Activated B cell treated with CpG ODN at 0.5 μM for 24 hours (primary cell): ENCODE results near the gene ADORA3. TPM values are rescaled to one million over a fixed set of nuclear protein-coding genes. Genes with fewer than 3 reads are reported as not detected.

Source experiments
- ATAC-seq: fragments of 200-7000 bp; cut with Tn5 transposase; one replicate; pipeline ENCODE4 v1.10.0; 2021; ENCODE audit warnings: low read depth, mild to moderate bottlenecking, moderate library complexity
- CTCF ChIA-PET: fragments of 350-600 bp; sonication (Branson Sonifier 250); formaldehyde crosslinking; loops from one replicate; lab custom pipeline; 2021; ENCODE audit warnings: antibody characterized with exemption; lab: Charles Lee
- POLR2A ChIA-PET: fragments of 350-600 bp; sonication (Branson Sonifier 250); formaldehyde crosslinking; loops from one replicate; lab custom pipeline; 2021; ENCODE audit warnings: antibody characterized with exemption; lab: Charles Lee
- DNase-seq: peaks from one replicate; pipeline ENCODE4 v3.0.0; 2022
- H3K27ac Mint-ChIP-seq: one replicate; pipeline ENCODE4 v1.8.0; 2020; ENCODE audit warnings: mixed read lengths
- H3K27me3 Mint-ChIP-seq: one replicate; pipeline ENCODE4 v1.8.0; 2021; ENCODE audit warnings: mixed read lengths
- H3K36me3 Mint-ChIP-seq: one replicate; pipeline ENCODE4 v1.8.0; 2021; ENCODE audit warnings: low read depth, mixed read lengths
- H3K4me1 Mint-ChIP-seq: one replicate; pipeline ENCODE4 v1.8.0; 2021; ENCODE audit warnings: mixed read lengths
- H3K4me3 Mint-ChIP-seq: one replicate; pipeline ENCODE4 v1.8.0; 2020; ENCODE audit warnings: mild to moderate bottlenecking, mixed read lengths
- H3K9me3 Mint-ChIP-seq: one replicate; pipeline ENCODE4 v1.8.0; 2020; ENCODE audit warnings: mixed read lengths
- intact Hi-C: fragments of 100-400 bp; cut with micrococcal nuclease; formaldehyde crosslinking; loops from one replicate; pipeline ENCODE4 v1.15.1; 2024
- total RNA-seq: library from RNA; stranded (reverse); gene quantifications from 2 replicates; pipeline ENCODE4 v1.2.3, GENCODE V29; 2022
- TF ChIP-seq, protein P1 (sequence below): fragments of 200-600 bp; IDR thresholded peaks from one replicate; pipeline ENCODE4 v1.8.0; 2022; ENCODE audit warnings: antibody characterized with exemption, mild to moderate bottlenecking

ADORA3 gene
- total RNA-seq, 1 donor from 2014 or later: not detected

DNA sequence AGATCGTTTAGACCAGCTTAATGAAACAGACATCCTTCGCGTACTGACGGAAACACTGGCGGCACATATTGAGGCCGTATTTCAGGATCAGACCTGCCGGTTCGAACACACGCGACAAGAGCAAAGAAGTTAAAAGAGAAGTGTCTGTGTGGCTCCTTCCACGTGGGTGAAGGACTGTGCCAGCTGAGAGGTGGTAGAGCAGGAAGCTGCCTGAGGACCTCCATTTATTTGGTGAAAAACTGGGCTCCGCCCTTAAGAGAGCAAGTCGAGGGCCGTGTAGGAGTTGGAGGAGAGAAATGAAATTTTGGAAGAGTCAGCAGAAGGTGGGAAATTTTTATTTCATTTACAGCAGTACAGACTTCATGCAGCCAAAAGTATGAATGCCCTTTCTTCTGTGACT lies 38.8 kb upstream of the ADORA3 start:
- TF ChIP-seq, protein P1, sequence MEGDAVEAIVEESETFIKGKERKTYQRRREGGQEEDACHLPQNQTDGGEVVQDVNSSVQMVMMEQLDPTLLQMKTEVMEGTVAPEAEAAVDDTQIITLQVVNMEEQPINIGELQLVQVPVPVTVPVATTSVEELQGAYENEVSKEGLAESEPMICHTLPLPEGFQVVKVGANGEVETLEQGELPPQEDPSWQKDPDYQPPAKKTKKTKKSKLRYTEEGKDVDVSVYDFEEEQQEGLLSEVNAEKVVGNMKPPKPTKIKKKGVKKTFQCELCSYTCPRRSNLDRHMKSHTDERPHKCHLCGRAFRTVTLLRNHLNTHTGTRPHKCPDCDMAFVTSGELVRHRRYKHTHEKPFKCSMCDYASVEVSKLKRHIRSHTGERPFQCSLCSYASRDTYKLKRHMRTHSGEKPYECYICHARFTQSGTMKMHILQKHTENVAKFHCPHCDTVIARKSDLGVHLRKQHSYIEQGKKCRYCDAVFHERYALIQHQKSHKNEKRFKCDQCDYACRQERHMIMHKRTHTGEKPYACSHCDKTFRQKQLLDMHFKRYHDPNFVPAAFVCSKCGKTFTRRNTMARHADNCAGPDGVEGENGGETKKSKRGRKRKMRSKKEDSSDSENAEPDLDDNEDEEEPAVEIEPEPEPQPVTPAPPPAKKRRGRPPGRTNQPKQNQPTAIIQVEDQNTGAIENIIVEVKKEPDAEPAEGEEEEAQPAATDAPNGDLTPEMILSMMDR: no peak
- CTCF ChIA-PET: no interaction called here
- Mint-ChIP-seq H3K4me1 (no peaks in the 10 kb centered on the region), H3K36me3 (no peaks in the 10 kb centered on the region), H3K9me3 (no peaks in the 10 kb centered on the region), H3K27ac (no peak overlapping the region), H3K27me3 (no peaks in the 10 kb centered on the region), H3K4me3 (no peak overlapping the region)
- DNase-seq (no peak), ATAC-seq (no peak)
- intact Hi-C loops: no loop called here
- POLR2A ChIA-PET: no interaction called here

DNA sequence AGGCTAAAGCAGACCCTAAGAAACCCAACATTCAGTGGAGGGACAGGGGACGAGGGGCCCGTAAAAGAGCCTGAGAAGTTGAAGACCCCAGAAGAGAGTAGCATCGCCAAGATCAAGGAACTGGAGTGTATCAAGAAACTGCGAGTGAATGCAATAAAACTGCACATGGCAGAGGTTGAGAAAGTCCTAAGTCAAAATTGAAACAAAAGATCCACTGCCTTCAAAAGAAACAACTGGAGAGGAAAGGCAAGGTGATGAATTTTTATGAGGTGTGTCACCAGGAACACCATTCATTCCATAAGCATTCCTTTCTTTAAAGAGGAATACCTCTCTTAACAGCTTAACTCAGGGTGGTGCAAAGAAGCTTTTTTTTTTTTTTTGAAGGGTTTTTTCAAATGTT lies 38.3 kb upstream of the ADORA3 start:
- no peak for ATAC-seq

DNA sequence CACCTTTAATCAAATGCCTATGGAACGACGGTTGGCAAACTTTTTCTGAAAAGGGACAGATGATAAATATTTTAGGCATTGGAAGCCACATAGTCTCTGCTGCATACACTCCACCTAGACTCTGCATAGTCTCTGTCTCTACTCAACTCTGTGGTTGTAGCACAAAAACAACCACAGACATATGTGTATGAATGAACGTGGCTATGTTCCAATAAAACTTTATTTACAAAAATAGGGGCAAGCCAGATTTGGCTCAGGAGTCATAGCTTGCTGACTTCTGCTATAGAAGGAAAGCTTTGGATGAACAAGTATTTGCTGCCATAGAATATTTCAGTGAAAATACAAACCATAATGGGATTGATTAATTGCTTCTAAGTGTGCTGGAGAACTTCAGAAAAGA lies 37.5 kb upstream of the ADORA3 start:
- DNase-seq: no peak
- TF ChIP-seq, protein P1: no peak
- Mint-ChIP-seq H3K4me1 (no peaks in the 10 kb centered on the region), H3K4me3 (no peak overlapping the region), H3K27ac (no peak overlapping the region), H3K36me3 (no peaks in the 10 kb centered on the region), H3K9me3 (no peaks in the 10 kb centered on the region), H3K27me3 (peaks cover 2% of the 10 kb centered on the region)
- intact Hi-C loops: no loop called here
- no peak for ATAC-seq
- ChIA-PET CTCF (no interaction called here), POLR2A (no interaction called here)

More for the DNA sequence above, 38.3 kb upstream of the ADORA3 start:
- no peaks in the 10 kb centered on the region for H3K4me1 Mint-ChIP-seq
- CTCF ChIA-PET: no interaction called here
- POLR2A ChIA-PET: no interaction called here
- H3K27me3 Mint-ChIP-seq: no peaks in the 10 kb centered on the region
- intact Hi-C loops: no loop called here
- no peak for DNase-seq
- no peak overlapping the region for H3K4me3 Mint-ChIP-seq
- no peak overlapping the region for H3K27ac Mint-ChIP-seq
- H3K9me3 Mint-ChIP-seq: no peaks in the 10 kb centered on the region
- TF ChIP-seq, protein P1: no peak
- H3K36me3 Mint-ChIP-seq: no peaks in the 10 kb centered on the region

DNA sequence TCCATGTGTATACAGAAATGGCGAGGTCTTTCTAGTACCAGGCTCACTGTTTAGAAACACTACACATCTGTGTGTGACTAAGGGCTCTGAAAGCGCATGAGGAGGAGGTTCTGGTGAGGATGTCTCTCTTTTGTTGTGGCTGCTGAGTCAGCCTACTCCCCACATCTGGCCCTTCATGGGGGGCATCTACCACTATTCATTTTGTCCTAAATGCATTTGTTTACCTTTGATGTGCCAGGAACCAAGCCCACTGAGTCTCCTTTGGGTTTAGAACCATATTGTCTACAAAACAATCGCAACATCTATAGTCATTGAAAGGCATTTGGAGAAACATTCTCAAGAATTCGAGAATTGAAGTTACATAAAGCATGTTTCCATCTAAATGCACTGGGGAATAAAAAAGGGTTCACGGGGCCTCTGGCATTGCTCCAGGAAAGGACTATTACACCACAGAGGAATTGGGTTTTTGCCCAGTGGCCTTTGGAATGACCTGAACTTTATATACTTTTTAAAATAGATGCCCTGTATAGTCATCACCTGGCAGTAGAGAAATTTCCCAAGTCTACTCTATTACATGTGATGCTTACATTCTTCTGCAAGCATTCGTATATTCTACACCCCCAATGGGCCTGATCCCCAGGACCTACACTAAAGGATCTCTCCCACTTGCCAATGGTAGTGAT lies 35.1 kb upstream of the ADORA3 start:
- CTCF ChIA-PET: no interaction called here
- ATAC-seq: no peak
- H3K27ac Mint-ChIP-seq: no peak overlapping the region
- H3K27me3 Mint-ChIP-seq: peaks cover 2% of the 10 kb centered on the region
- intact Hi-C loops: no loop called here
- POLR2A ChIA-PET: no interaction called here
- H3K36me3 Mint-ChIP-seq: no peaks in the 10 kb centered on the region
- no peak for DNase-seq
- H3K9me3 Mint-ChIP-seq: no peaks in the 10 kb centered on the region
- TF ChIP-seq, protein P1: no peak
- H3K4me3 Mint-ChIP-seq: no peak overlapping the region
- no peaks in the 10 kb centered on the region for H3K4me1 Mint-ChIP-seq

DNA sequence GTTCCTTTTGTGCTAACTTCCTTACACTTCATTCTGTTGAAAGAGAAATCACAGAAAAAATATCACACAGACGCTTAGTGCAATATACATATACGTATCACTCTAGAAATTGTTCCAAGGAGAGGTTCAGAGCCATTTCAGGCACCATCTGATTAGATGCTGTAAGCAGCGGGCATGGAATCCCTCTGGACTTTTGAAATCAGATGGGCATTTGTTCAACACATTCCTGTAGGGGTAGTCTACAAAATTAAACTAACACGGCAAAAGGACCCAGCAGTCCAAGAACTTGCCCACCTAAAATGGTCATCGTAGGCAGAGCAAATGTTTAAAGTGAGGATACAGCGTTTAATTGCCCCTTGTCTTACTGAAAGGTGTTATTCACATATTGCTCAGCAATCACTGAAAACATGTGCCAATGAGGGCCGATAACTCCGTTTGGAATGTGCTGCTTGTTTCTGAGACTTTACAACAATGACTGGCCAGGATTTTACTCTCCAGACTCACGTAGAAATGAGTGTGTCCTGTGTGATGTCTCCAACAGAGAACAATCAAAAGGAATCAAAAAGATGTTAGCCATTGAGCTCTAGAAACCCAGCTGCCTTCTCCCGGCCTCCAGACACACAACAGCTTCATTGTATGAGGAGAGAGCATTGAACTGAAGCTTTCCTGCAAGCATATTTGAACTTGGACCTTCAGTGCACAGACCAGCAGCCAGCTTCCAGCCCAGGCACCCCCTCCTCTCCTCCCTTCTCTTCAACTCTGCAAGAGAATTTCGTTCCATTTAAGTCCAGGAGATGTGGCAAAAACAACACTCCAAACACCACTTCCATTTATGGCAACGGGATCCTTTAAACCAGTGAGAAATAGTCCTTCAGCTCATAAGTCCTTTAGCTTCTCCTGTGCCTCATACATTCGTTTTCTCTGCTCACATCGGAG lies 32.1 kb upstream of the ADORA3 start:
- Mint-ChIP-seq H3K27me3 (peaks cover 2% of the 10 kb centered on the region), H3K27ac (no peak overlapping the region), H3K9me3 (no peaks in the 10 kb centered on the region), H3K36me3 (no peaks in the 10 kb centered on the region), H3K4me3 (no peak overlapping the region), H3K4me1 (no peaks in the 10 kb centered on the region)
- intact Hi-C loops: no loop called here
- TF ChIP-seq, protein P1: no peak
- CTCF ChIA-PET: no interaction called here
- ATAC-seq (no peak), DNase-seq (no peak)
- POLR2A ChIA-PET: no interaction called here
